ENCODE data around the gene C19orf73. TPM values are rescaled to one million over a fixed set of nuclear protein-coding genes. Genes with fewer than 3 reads are reported as not detected.

Gene C19orf73
- total RNA-seq, 3 donors from 2014 or later (not counting 1 experiment from before 2014, with no cell fraction given) = 2.3 to 2.7 (median 2.7) TPM

DNA sequence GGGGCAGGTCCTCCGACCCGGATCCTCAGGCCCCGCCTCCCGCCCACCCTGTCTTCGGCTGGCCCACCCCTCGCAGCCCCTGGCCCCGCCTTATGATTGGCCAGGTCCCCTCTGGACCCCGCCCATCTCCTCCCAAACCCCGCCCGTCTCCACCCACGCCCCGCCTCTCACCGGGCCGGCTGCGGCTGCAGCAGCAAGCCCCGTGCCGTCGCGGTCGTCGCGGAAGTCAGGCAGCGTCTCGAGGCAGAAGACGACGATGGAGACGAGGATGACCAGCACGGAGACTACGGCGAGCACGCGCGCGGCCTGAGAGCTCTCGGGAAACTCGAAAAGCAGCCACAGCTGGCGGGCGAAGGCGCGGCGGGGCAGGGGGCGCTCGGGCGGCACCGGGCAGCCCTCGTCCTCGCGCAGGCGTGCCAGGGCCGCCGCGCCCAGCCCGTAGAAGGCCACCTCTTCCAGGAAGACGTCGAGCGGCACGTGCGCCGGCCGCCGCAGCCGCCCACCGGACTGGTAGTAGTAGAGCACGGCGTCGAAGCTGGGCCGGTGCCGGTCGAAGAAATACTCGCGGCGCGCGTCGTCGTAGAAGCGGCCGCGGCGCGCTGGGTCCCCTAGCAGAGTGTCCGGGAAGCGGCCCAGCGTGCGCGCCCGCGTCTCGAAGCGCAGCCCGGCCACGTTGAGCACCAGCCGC lies 46.9 kb downstream of the C19orf73 start:
- peak; percentile 27 to 75 (median 31) for ATAC-seq

DNA sequence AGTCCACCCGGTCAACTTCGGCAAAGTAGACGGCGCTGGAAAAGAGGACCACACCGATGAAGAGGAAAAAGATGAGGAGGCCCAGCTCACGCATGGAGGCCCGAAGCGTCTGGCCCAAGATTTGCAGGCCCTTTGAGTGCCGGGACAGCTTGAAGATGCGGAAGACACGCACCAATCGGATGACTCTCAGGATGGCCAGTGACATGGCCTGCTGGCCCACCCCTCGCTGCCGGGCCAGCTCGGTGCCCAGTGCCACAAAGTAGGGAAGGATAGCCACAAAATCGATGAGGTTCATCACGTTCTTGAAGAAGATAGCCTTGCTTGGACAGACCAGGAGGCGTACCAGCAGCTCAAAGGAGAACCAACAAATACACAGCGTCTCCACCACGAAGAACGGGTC lies 48.5 kb downstream of the C19orf73 start:
- no peaks in the 10 kb centered on the region for H3K9me3 Mint-ChIP-seq
- ATAC-seq = no peak
- H3K27ac Mint-ChIP-seq = no peak overlapping the region
- no peaks in the 10 kb centered on the region for H3K36me3 ChIP-seq (ENCODE audit: control insufficient read depth, insufficient read depth, low read length)
- TF ChIP-seq, protein P1, sequence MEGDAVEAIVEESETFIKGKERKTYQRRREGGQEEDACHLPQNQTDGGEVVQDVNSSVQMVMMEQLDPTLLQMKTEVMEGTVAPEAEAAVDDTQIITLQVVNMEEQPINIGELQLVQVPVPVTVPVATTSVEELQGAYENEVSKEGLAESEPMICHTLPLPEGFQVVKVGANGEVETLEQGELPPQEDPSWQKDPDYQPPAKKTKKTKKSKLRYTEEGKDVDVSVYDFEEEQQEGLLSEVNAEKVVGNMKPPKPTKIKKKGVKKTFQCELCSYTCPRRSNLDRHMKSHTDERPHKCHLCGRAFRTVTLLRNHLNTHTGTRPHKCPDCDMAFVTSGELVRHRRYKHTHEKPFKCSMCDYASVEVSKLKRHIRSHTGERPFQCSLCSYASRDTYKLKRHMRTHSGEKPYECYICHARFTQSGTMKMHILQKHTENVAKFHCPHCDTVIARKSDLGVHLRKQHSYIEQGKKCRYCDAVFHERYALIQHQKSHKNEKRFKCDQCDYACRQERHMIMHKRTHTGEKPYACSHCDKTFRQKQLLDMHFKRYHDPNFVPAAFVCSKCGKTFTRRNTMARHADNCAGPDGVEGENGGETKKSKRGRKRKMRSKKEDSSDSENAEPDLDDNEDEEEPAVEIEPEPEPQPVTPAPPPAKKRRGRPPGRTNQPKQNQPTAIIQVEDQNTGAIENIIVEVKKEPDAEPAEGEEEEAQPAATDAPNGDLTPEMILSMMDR (IDR thresholded peaks at IDR 0.05) = no peak
- no peak for DNase-seq
- H3K9me3 ChIP-seq (ENCODE audit: control insufficient read depth, insufficient read depth, low read length) = no peaks in the 10 kb centered on the region
- H3K27me3 Mint-ChIP-seq (ENCODE audit: low read depth in 2 of 2) = peaks cover 66 to 72% of the 10 kb centered on the region in 2 donors
- peak overlapping the region; percentile 30 for H3K4me3 Mint-ChIP-seq
- H3K27ac ChIP-seq (ENCODE audit: low read length) = no peak overlapping the region
- H3K36me3 Mint-ChIP-seq = no peaks in the 10 kb centered on the region
- no peak overlapping the region for H3K4me3 ChIP-seq (ENCODE audit: low read length)
- H3K4me1 Mint-ChIP-seq = peaks cover 8 to 17% of the 10 kb centered on the region in 2 donors
- peaks cover 27% of the 10 kb centered on the region for H3K27me3 ChIP-seq (ENCODE audit: control insufficient read depth, insufficient read depth, low read length)
- 97% methylated on average over 21 of the region's 21 CpGs for WGBS (ENCODE audit: insufficient coverage)
- peaks cover 6% of the 10 kb centered on the region for H3K4me1 ChIP-seq (ENCODE audit: control insufficient read depth, insufficient read depth, low read length)
- intact Hi-C loops (cut with micrococcal nuclease) = no loop called here

More for the DNA sequence above, 46.9 kb downstream of the C19orf73 start:
- intact Hi-C loops (cut with micrococcal nuclease) = no loop called here
- Histone ChIP-seq H3K27me3 (ENCODE audit: control insufficient read depth, insufficient read depth, low read length) (peaks cover 22% of the 10 kb centered on the region), H3K36me3 (ENCODE audit: control insufficient read depth, insufficient read depth, low read length) (no peaks in the 10 kb centered on the region), H3K27ac (ENCODE audit: low read length) (no peak overlapping the region), H3K4me1 (ENCODE audit: control insufficient read depth, insufficient read depth, low read length) (peaks cover 6% of the 10 kb centered on the region), H3K9me3 (ENCODE audit: control insufficient read depth, insufficient read depth, low read length) (no peaks in the 10 kb centered on the region), H3K4me3 (ENCODE audit: low read length) (no peak overlapping the region)
- DNase-seq = peak in 1 of 2 donors; percentile 38
- peaks cover 8 to 17% of the 10 kb centered on the region in 2 donors for H3K4me1 Mint-ChIP-seq
- H3K4me3 Mint-ChIP-seq = peak overlapping the region; percentile 57
- H3K36me3 Mint-ChIP-seq = no peaks in the 10 kb centered on the region
- no peaks in the 10 kb centered on the region for H3K9me3 Mint-ChIP-seq
- TF ChIP-seq, protein P1 (IDR thresholded peaks at IDR 0.05) = no peak
- no peak overlapping the region for H3K27ac Mint-ChIP-seq
- peaks cover 57 to 61% of the 10 kb centered on the region in 2 donors for H3K27me3 Mint-ChIP-seq (ENCODE audit: low read depth in 2 of 2)
- WGBS (ENCODE audit: insufficient coverage) = 12% methylated on average over 93 of the region's 93 CpGs

DNA sequence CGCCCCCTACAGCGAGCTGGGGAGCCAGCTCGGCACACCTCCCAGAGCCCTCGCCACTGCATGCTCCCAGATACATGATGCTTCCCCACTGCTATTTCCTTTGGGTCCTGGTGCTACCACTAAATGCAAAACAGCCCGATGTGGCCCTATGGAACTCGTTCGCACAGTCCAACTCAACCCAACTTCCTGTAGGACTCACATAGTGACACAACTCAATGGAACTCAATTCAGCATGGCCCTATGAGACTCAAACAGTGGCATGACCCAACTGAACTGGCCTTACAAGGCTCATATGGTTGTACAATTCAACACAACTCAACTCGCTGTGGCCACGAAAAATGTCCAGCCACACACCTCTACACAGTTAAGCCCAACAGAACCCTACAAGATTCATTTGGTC lies 49.9 kb downstream of the C19orf73 start:
- TF ChIP-seq, protein P1 (IDR thresholded peaks at IDR 0.05) = no peak
- WGBS (ENCODE audit: insufficient coverage) = 94% methylated on average over 9 of the region's 9 CpGs
- DNase-seq (no peak), ATAC-seq (no peak)
- H3K27ac Mint-ChIP-seq = no peak overlapping the region
- no peaks in the 10 kb centered on the region for H3K9me3 ChIP-seq (ENCODE audit: control insufficient read depth, insufficient read depth, low read length)
- H3K4me1 ChIP-seq (ENCODE audit: control insufficient read depth, insufficient read depth, low read length) = peaks cover 6% of the 10 kb centered on the region
- H3K4me3 Mint-ChIP-seq = no peak overlapping the region
- H3K4me3 ChIP-seq (ENCODE audit: low read length) = no peak overlapping the region
- no peaks in the 10 kb centered on the region for H3K36me3 Mint-ChIP-seq
- peaks cover 65 to 67% of the 10 kb centered on the region in 2 donors for H3K27me3 Mint-ChIP-seq (ENCODE audit: low read depth in 2 of 2)
- H3K9me3 Mint-ChIP-seq = no peaks in the 10 kb centered on the region
- peaks cover 8 to 12% of the 10 kb centered on the region in 2 donors for H3K4me1 Mint-ChIP-seq
- intact Hi-C loops (cut with micrococcal nuclease) = no loop called here
- no peaks in the 10 kb centered on the region for H3K36me3 ChIP-seq (ENCODE audit: control insufficient read depth, insufficient read depth, low read length)
- H3K27me3 ChIP-seq (ENCODE audit: control insufficient read depth, insufficient read depth, low read length) = peaks cover 24% of the 10 kb centered on the region
- no peak overlapping the region for H3K27ac ChIP-seq (ENCODE audit: low read length)

Other genes with a start within 250 kb of the C19orf73 start
- 1,000 to 10,000 TPM in 2 of 3 donors, 100 to 1,000 TPM in 1; 942 to 1,308 (median 1,174) TPM for gene PPP1R15A, start 246.7 kb downstream of the C19orf73 start, total RNA-seq
- not detected for gene TULP2, start 220.4 kb downstream of the C19orf73 start, total RNA-seq
- gene NUCB1, start 218.8 kb downstream of the C19orf73 start, total RNA-seq = 100 to 1,000 TPM; 163 to 192 (median 171) TPM
- gene DHDH, start 185.4 kb downstream of the C19orf73 start, total RNA-seq = not detected
- 100 to 1,000 TPM; 117 to 133 (median 120) TPM for gene BAX, start 164.3 kb downstream of the C19orf73 start, total RNA-seq
- 1,000 to 10,000 TPM in 2 of 3 donors, 100 to 1,000 TPM in 1; 554 to 1,168 (median 1,024) TPM for gene FTL, start 153.8 kb downstream of the C19orf73 start, total RNA-seq
- gene GYS1, start 125.8 kb downstream of the C19orf73 start, total RNA-seq = 10 to 100 TPM; 31.6 to 34.5 (median 34.4) TPM
- 10 to 100 TPM; 23.6 to 28.3 (median 26.5) TPM for gene RUVBL2, start 125.3 kb downstream of the C19orf73 start, total RNA-seq
- gene LHB, start 102.1 kb downstream of the C19orf73 start, total RNA-seq = 1 to 10 TPM in 1 of 3 donors, not detected in 2; 1.4 TPM
- not detected for gene CGB3, start 94.8 kb downstream of the C19orf73 start, total RNA-seq
- not detected for gene CGB2, start 87.3 kb downstream of the C19orf73 start, total RNA-seq
- gene CGB1, start 82.2 kb downstream of the C19orf73 start, total RNA-seq = not detected
- gene CGB5, start 75.3 kb downstream of the C19orf73 start, total RNA-seq = not detected
- not detected for gene CGB8, start 70.0 kb downstream of the C19orf73 start, total RNA-seq
- not detected for gene CGB7, start 61.4 kb downstream of the C19orf73 start, total RNA-seq
- gene NTF4, start 54.3 kb downstream of the C19orf73 start, total RNA-seq = not detected
- gene KCNA7, start 46.4 kb downstream of the C19orf73 start, total RNA-seq = not detected
- gene SNRNP70, start 33.7 kb downstream of the C19orf73 start, total RNA-seq = 100 to 1,000 TPM; 244 to 312 (median 299) TPM
- gene LIN7B, start 4.8 kb downstream of the C19orf73 start, total RNA-seq = 1 to 10 TPM; 6.2 to 8.8 (median 6.5) TPM
- gene PPFIA3, start 401 bp upstream of the C19orf73 start, total RNA-seq = 1 to 10 TPM; 5.3 to 5.5 (median 5.3) TPM
- not detected for gene HRC, start 36.3 kb upstream of the C19orf73 start, total RNA-seq
- gene TRPM4, start 38.6 kb upstream of the C19orf73 start, total RNA-seq = under 1 TPM in 1 of 3 donors, not detected in 2; 0.20 TPM
- gene SLC6A16, start 206.0 kb upstream of the C19orf73 start, total RNA-seq = 10 to 100 TPM in 2 of 3 donors, 1 to 10 TPM in 1; 7.2 to 11.5 (median 10.8) TPM
- gene CD37, start 216.3 kb upstream of the C19orf73 start, total RNA-seq = 100 to 1,000 TPM; 322 to 392 (median 359) TPM
- not detected for gene TEAD2, start 243.3 kb upstream of the C19orf73 start, total RNA-seq
- gene DKKL1, start 244.7 kb upstream of the C19orf73 start, total RNA-seq = not detected

Measured in natural killer cell (primary cell).